ENCODE results near the gene PRR5L.

The PRR5L gene

GRCh38 chr11:36265793-36266628 is 30.1 kb upstream of the PRR5L start:
- ChIA-PET CTCF (interaction anchor here (0.6 to 4.5 kb wide), 9 partner anchors 110 to 779 kb away, joined by 3 to 29 read pairs (median 3); no protein-coding TSS in a partner anchor), POLR2A (interaction anchor here (1.1 kb wide), 1 partner anchor 442 kb away, joined by 3 read pairs; no protein-coding TSS in a partner anchor)
- TF ChIP-seq ZNF384 (IDR thresholded peaks at IDR 0.05) (no peak), ELF4 (IDR thresholded peaks at IDR 0.05) (no peak), FOXK2 (IDR thresholded peaks at IDR 0.05) (no peak), FOXA1 (IDR thresholded peaks at IDR 0.05) (no peak), PKNOX1 (IDR thresholded peaks at IDR 0.05) (no peak), FOXM1 (IDR thresholded peaks at IDR 0.05; ENCODE audit: borderline replicate concordance) (no peak), HDGF (IDR thresholded peaks at IDR 0.05; ENCODE audit: borderline replicate concordance) (no peak), CTBP1 (IDR thresholded peaks at IDR 0.05; ENCODE audit: borderline replicate concordance) (no peak), SP1 (IDR thresholded peaks at IDR 0.05) (no peak), BHLHE40 (IDR thresholded peaks at IDR 0.05; ENCODE audit: borderline replicate concordance) (no peak), LEF1 (IDR thresholded peaks at IDR 0.05; ENCODE audit: borderline replicate concordance) (no peak)
- peak; percentile 74 for DNase-seq (ENCODE audit: extremely low spot score)

- no peak for TF ChIP-seq HDGF (IDR thresholded peaks at IDR 0.05; ENCODE audit: borderline replicate concordance)
- no peak for TF ChIP-seq SUZ12 (IDR thresholded peaks at IDR 0.05)
- TF ChIP-seq CTBP1 (IDR thresholded peaks at IDR 0.05; ENCODE audit: borderline replicate concordance), result no peak
- no peak for TF ChIP-seq L3MBTL2 (conservative IDR thresholded peaks at IDR 0.05)
- TF ChIP-seq ZNF384 (IDR thresholded peaks at IDR 0.05), result no peak
- no peak for TF ChIP-seq SP1 (IDR thresholded peaks at IDR 0.05)
- TF ChIP-seq LEF1 (IDR thresholded peaks at IDR 0.05; ENCODE audit: borderline replicate concordance), result no peak
- no peak for TF ChIP-seq ARNT (IDR thresholded peaks at IDR 0.05)
- TF ChIP-seq FOXA1 (IDR thresholded peaks at IDR 0.05), result no peak
- TF ChIP-seq PKNOX1 (IDR thresholded peaks at IDR 0.05), result no peak
- no peak for TF ChIP-seq ELF4 (IDR thresholded peaks at IDR 0.05)
- ChIA-PET POLR2A (no interaction called here), CTCF (interaction anchor here (0.6 to 4.5 kb wide), 6 partner anchors 111 to 779 kb away, joined by 3 to 29 read pairs (median 4); no protein-coding TSS in a partner anchor)
- DNase-seq (ENCODE audit: extremely low spot score), result no peak
Observed at GRCh38 chr11:36266767-36267166, 29.3 kb upstream of the PRR5L start.

- no peak for DNase-seq (ENCODE audit: extremely low spot score)
- ChIA-PET CTCF (interaction anchor here (1.2 to 4.5 kb wide), 4 partner anchors 10 to 781 kb away, joined by 4 to 29 read pairs (median 6); no protein-coding TSS in a partner anchor), POLR2A (no interaction called here)
- TF ChIP-seq FOXM1 (IDR thresholded peaks at IDR 0.05; ENCODE audit: borderline replicate concordance), result no peak
- no peak for TF ChIP-seq PKNOX1 (IDR thresholded peaks at IDR 0.05)
- no peak for TF ChIP-seq ELF4 (IDR thresholded peaks at IDR 0.05)
- TF ChIP-seq FOXA1 (IDR thresholded peaks at IDR 0.05), result no peak
Observed at GRCh38 chr11:36268337-36268985, 27.6 kb upstream of the PRR5L start.

- TF ChIP-seq L3MBTL2 (conservative IDR thresholded peaks at IDR 0.05), result no peak
- no peak for TF ChIP-seq SUZ12 (IDR thresholded peaks at IDR 0.05)
- no peak for TF ChIP-seq ZNF384 (IDR thresholded peaks at IDR 0.05)
- no peak for TF ChIP-seq LEF1 (IDR thresholded peaks at IDR 0.05; ENCODE audit: borderline replicate concordance)
- no peak for TF ChIP-seq SP1 (IDR thresholded peaks at IDR 0.05)
- no peak for TF ChIP-seq HDGF (IDR thresholded peaks at IDR 0.05; ENCODE audit: borderline replicate concordance)
- TF ChIP-seq ELF4 (IDR thresholded peaks at IDR 0.05), result no peak
- no peak for TF ChIP-seq FOXM1 (IDR thresholded peaks at IDR 0.05; ENCODE audit: borderline replicate concordance)
- TF ChIP-seq TARDBP (IDR thresholded peaks at IDR 0.05), result no peak
- no peak for TF ChIP-seq FOXA1 (IDR thresholded peaks at IDR 0.05)
- POLR2A ChIA-PET, result no interaction called here
- DNase-seq (ENCODE audit: extremely low spot score), result no peak
- CTCF ChIA-PET, result no interaction called here
Observed at GRCh38 chr11:36270701-36271100, 25.4 kb upstream of the PRR5L start.

GRCh38 chr11:36271794-36272407 is 24.2 kb upstream of the PRR5L start:
- POLR2A ChIA-PET, result no interaction called here
- TF ChIP-seq PKNOX1 (IDR thresholded peaks at IDR 0.05) (no peak), ARNT (IDR thresholded peaks at IDR 0.05) (no peak)
- no peak for DNase-seq (ENCODE audit: extremely low spot score)
- CTCF ChIA-PET, result no interaction called here

- ChIA-PET CTCF (no interaction called here), POLR2A (no interaction called here)
- no peak for DNase-seq (ENCODE audit: extremely low spot score)
- no peak for TF ChIP-seq FOXK2 (IDR thresholded peaks at IDR 0.05)
- no peak for TF ChIP-seq TARDBP (IDR thresholded peaks at IDR 0.05)
- no peak for TF ChIP-seq LEF1 (IDR thresholded peaks at IDR 0.05; ENCODE audit: borderline replicate concordance)
- no peak for TF ChIP-seq HDGF (IDR thresholded peaks at IDR 0.05; ENCODE audit: borderline replicate concordance)
- no peak for TF ChIP-seq SP1 (IDR thresholded peaks at IDR 0.05)
- no peak for TF ChIP-seq ELF4 (IDR thresholded peaks at IDR 0.05)
- no peak for TF ChIP-seq ARNT (IDR thresholded peaks at IDR 0.05)
Observed at GRCh38 chr11:36273110-36273509, 23.0 kb upstream of the PRR5L start.

Measured in HEK293T (cell line).